Common myeloid progenitor, CD34-positive (primary cell): ENCODE measurements around the gene FOXQ1. TPM values are rescaled to one million over a fixed set of nuclear protein-coding genes. Genes with fewer than 3 reads are reported as not detected.
A peak's percentile ranks its signal among the peaks of the same experiment; 100 is the strongest.

ENCODE experiments used
- CTCF ChIA-PET: fragments of 350-600 bp; sonication (Branson Sonifier 250); formaldehyde crosslinking; loops from one replicate; lab custom pipeline; 2021; ENCODE audit warnings: antibody characterized with exemption; lab: Charles Lee
- POLR2A ChIA-PET: fragments of 350-600 bp; sonication (Branson Sonifier 250); formaldehyde crosslinking; loops from one replicate; lab custom pipeline; 2021; ENCODE audit warnings: antibody characterized with exemption; lab: Charles Lee
- DNase-seq, 3 donors: peaks; one replicate each; pipeline versions ENCODE4 v3.0.0 to v3.0.0-alpha.2; 2013
- H3K27ac ChIP-seq, 2 experiments: 1 replicate in 1 of 2; 2 replicates in 1 of 2; pipeline ENCODE4 v1.7.0; 2013; ENCODE audit warnings: inconsistent platforms in 2 of 2, low read length in 2 of 2, mild to moderate bottlenecking in 2 of 2, low read depth in 1 of 2, moderate library complexity in 1 of 2; ENCODE audit not compliant: severe bottlenecking in 2 of 2, insufficient read depth in 1 of 2, poor library complexity in 1 of 2
- H3K27me3 ChIP-seq, 5 experiments: replicated peaks in 2 of 5; 1 replicate in 3 of 5; 2 replicates in 2 of 5; pipeline versions ENCODE4 v1.6.1 to v1.7.0; 2013; ENCODE audit warnings: low read length in 4 of 5, mild to moderate bottlenecking in 2 of 5, moderate library complexity in 2 of 5, inconsistent platforms in 1 of 5; ENCODE audit not compliant: insufficient read depth in 5 of 5, control insufficient read depth in 4 of 5
- H3K36me3 ChIP-seq, 4 experiments: 1 replicate in 2 of 4; 2 replicates in 2 of 4; pipeline versions ENCODE4 v1.6.1 to v1.7.0; 2013; ENCODE audit warnings: low read length in 3 of 4, control low read depth in 1 of 4, mild to moderate bottlenecking in 1 of 4; ENCODE audit not compliant: control insufficient read depth in 4 of 4, insufficient read depth in 4 of 4
- H3K4me1 ChIP-seq, 4 experiments: 1 replicate in 3 of 4; 2 replicates in 1 of 4; pipeline versions ENCODE4 v1.6.1 to v1.7.1; 2013; ENCODE audit warnings: low read length in 3 of 4, mild to moderate bottlenecking in 3 of 4, control low read depth in 1 of 4, inconsistent platforms in 1 of 4, moderate library complexity in 1 of 4; ENCODE audit not compliant: control insufficient read depth in 4 of 4, insufficient read depth in 4 of 4; ENCODE audit errors: control extremely low read depth in 1 of 4
- H3K4me3 ChIP-seq, 7 experiments: 1 replicate in 4 of 7; 2 replicates in 3 of 7; pipeline versions ENCODE4 v1.5.1 to v1.7.0; 2013; ENCODE audit warnings: mild to moderate bottlenecking in 7 of 7, low read length in 6 of 7, moderate library complexity in 6 of 7, inconsistent platforms in 2 of 7, low read depth in 2 of 7, control low read depth in 1 of 7; ENCODE audit not compliant: insufficient read depth in 4 of 7, control insufficient read depth in 1 of 7; ENCODE audit errors: extremely low read depth in 1 of 7
- H3K9me3 ChIP-seq, 5 experiments: 1 replicate in 4 of 5; 2 replicates in 1 of 5; pipeline versions ENCODE4 v1.6.1 to v1.7.1; 2013; ENCODE audit warnings: low read length in 4 of 5, mild to moderate bottlenecking in 2 of 5, inconsistent platforms in 1 of 5, low read depth in 1 of 5, moderate library complexity in 1 of 5; ENCODE audit not compliant: control insufficient read depth in 4 of 5, insufficient read depth in 2 of 5; ENCODE audit errors: control extremely low read depth in 1 of 5
- WGBS: methylation state at CpG from one replicate; pipeline ENCODE4 v1.1.5; 2013; ENCODE audit not compliant: insufficient coverage; 5-methylcytosine and 5-hydroxymethylcytosine counted together
- polyA plus RNA-seq: library from polyadenylated mRNA; unstranded; fragments of 120-200 nt; gene quantifications from one replicate; pipeline ENCODE4 v1.2.1, GENCODE V29; 2013

FOXQ1 gene, protein sequence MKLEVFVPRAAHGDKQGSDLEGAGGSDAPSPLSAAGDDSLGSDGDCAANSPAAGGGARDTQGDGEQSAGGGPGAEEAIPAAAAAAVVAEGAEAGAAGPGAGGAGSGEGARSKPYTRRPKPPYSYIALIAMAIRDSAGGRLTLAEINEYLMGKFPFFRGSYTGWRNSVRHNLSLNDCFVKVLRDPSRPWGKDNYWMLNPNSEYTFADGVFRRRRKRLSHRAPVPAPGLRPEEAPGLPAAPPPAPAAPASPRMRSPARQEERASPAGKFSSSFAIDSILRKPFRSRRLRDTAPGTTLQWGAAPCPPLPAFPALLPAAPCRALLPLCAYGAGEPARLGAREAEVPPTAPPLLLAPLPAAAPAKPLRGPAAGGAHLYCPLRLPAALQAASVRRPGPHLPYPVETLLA
- polyA plus RNA-seq = not detected

DNA sequence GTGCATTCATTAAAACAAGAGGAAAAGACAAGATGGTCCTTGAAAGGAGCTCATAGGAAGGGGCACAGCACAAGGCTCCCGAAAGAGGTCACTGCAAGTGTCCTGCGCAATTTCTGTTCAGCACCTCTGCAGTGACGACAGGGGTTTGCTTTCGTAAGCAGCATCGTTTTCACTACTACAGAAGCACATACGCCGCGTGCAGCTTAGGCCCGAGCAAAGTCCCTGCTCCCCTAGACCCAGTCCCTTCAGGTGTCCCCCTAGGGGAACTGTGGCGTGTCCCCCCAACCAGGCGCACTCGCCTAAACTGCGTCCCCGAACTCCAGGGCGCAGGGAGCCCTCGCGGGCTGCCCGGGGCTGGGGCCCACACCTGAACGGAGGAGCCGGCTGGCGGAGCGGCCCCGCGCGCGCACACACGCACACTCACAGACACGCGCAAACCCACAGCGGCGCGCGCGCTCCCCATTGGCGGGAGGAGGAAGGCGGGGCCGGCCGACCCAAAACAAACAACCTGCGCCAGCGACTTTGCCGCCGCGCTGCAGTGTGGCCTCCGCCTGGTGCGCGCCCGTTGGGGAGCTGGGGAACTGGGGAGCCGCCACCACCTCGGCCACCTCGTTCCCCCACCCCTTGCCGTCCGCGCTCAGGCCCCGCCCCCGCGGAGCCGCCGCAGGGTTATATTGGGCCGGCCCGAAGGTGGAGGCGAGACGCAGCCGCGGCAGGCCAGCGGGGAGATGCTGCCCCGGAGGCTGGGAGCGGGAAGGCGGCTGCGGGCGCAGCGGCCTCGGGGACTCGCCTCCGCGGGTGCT, at the start of gene FOXQ1:
Gene FOXQ1 (plus strand): TSS at position 699 of the 803 bp plus-strand sequence. CDS start 607 bp downstream, outside the sequence.
- ChIA-PET CTCF (interaction anchor here (1.2 kb wide), 1 partner anchor 69 kb away, joined by 3 read pairs; no protein-coding TSS in a partner anchor), POLR2A (interaction anchor here (0.5 kb wide), 1 partner anchor 11 kb away, joined by 4 read pairs; no protein-coding TSS in a partner anchor)
- no peaks in the 10 kb centered on the region for H3K36me3 ChIP-seq
- H3K4me1 ChIP-seq = peaks cover 0 to 32% (median 24%) of the 10 kb centered on the region in 4 experiments
- H3K4me3 ChIP-seq = peak within 1 kb of the TSS; percentile 1 to 75 (median 57)
- H3K9me3 ChIP-seq = peaks cover 0 to 1% (median under 1%) of the 10 kb centered on the region in 5 experiments
- no peak within 1 kb of the TSS for H3K27ac ChIP-seq
- 2% methylated on average over 42 of the region's 75 CpGs for WGBS
- H3K27me3 ChIP-seq = peaks cover 33 to 98% (median 52%) of the 10 kb centered on the region in 5 experiments
- peak; percentile 39 to 66 (median 62) for DNase-seq

DNA sequence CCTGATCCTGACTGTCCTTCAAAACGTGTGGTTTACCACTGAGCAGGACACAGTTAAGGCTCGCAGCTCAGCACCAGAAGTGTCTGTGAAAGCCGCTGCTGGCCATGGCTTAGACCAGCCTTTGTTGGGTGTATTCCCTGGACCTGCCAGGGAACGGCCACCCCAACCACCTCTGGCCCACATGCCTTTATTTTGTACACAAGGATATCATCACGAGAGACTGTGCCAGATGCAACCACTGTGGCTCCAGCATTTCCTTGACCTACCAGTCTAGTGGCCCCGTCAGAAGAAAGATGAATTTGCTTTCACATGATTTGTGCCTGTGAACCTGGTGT, 49.2 kb upstream of the FOXQ1 start:
- Histone ChIP-seq H3K9me3 (no peaks in the 10 kb centered on the region), H3K4me3 (no peak overlapping the region), H3K36me3 (no peaks in the 10 kb centered on the region), H3K27me3 (peaks cover 0 to 16% (median 2%) of the 10 kb centered on the region in 5 experiments), H3K4me1 (no peaks in the 10 kb centered on the region), H3K27ac (no peak overlapping the region)
- ChIA-PET POLR2A (no interaction called here), CTCF (no interaction called here)
- DNase-seq = no peak
- WGBS = 88% methylated on average over 5 of the region's 6 CpGs

DNA sequence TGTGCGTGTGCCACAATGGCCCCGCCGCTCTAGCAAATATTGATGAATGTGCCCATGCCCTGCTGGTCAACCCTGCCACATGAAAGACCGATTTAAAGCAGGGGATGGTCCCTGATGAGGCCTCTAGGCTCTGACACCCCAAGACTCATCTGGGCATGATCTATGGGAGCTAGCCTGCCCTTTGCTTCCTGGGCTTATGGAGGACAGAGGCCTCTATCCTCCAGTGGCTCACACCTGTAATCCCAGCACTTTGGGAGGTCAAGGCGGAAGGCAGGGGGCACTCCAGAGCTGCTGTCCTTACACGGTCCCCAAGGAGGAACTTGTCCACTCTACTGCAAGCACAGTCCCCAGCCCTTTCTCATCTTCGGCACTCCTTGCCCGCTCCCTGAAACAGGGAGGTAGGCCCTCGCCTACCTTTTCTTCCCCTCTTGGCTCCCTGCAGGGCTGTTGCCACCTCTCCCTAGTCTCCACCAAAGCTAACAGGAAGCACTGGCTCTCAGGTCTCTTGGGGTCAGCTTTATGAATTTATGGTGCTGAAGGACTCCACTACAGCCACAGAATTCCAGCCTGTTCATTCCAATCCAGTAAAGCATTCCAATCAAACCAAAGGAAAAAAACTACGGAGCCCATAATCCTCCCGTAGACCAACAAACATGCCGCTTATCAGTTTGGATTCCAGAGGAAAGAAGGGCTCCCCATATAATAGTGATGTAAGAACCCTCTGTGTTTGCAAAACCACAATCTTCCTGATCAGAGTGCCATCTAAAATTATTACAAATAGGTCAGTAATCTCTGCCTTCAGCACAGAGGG, 48.7 kb upstream of the FOXQ1 start:
- H3K27ac ChIP-seq = no peak overlapping the region
- CTCF ChIA-PET = no interaction called here
- peaks cover 0 to 16% (median 2%) of the 10 kb centered on the region in 5 experiments for H3K27me3 ChIP-seq
- POLR2A ChIA-PET = no interaction called here
- 88% methylated on average over 7 of the region's 12 CpGs for WGBS
- no peaks in the 10 kb centered on the region for H3K36me3 ChIP-seq
- no peak overlapping the region for H3K4me3 ChIP-seq
- H3K9me3 ChIP-seq = no peaks in the 10 kb centered on the region
- peak in 2 of 3 donors; percentile 4 to 11 for DNase-seq
- no peaks in the 10 kb centered on the region for H3K4me1 ChIP-seq

DNA sequence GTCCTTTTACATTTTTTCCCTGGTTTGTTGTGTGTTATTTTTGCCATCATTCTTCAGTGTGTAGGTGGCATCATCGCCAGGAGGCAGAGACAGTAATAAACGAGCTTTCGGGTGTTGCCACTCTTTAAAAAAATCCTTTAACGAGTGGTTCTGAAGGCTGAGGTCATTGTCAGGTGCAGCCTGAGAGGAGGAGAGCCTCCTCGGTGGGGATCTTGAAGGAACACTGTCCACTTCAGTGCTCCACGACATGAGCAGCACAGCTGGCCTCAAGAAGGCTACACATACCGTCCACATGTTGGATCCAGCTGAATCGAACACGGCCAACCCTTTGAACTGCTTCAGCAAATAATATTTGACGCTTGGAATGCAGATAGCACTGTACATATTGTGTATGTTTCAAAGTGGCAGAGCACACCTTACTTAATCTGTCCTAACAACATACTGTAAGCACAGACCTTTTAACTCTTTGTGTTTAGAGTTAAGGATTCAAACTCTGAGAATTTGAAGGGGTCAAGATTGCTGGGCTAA, 48.0 kb upstream of the FOXQ1 start:
- no peak overlapping the region for H3K27ac ChIP-seq
- no peak overlapping the region for H3K4me3 ChIP-seq
- ChIA-PET CTCF (no interaction called here), POLR2A (no interaction called here)
- peaks cover 0 to 16% (median 2%) of the 10 kb centered on the region in 5 experiments for H3K27me3 ChIP-seq
- H3K4me1 ChIP-seq = no peaks in the 10 kb centered on the region
- H3K9me3 ChIP-seq = no peaks in the 10 kb centered on the region
- DNase-seq = no peak
- WGBS = 92% methylated on average over 5 of the region's 10 CpGs
- no peaks in the 10 kb centered on the region for H3K36me3 ChIP-seq

DNA sequence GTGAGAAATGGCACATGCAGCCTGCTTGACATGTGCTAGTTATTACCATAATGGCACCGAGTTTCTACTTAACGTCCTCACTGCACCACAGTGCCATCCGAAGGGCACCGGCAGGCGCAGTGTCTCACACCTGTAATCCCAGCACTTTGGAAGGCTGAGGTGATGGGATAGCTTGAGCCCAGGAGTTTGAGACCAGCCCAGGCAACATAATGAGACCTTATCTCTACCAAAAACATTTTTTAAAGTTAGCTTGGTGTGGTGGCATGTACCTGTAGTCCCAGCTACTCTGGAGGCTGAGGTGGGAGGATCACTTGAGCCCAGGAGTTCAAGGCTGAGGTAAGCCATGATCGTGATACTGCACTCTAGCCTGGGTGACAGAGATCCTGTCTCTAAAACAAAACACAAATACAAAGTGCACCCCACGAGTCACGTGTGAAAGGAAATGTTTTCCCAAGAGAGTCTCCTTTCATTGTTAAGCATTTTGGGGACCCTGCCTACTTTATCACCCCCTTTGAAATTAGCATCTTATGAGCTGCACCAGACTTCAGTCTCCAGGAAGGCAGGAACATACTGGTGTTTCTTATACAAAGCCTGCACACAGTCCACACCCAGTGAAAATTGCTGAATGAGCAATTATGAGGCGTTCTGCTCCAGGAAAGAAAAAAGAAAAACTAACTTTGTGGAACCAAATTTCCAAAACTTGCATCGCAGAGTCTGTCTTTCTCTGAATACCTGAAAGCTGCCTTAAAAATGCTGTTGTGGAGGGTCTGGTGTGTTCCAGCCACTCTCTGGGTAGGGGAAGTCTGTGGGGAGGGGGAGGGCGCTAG, 47.1 kb upstream of the FOXQ1 start:
- Histone ChIP-seq H3K27me3 (peaks cover 0 to 19% (median 2%) of the 10 kb centered on the region in 5 experiments), H3K4me1 (no peaks in the 10 kb centered on the region), H3K27ac (no peak overlapping the region), H3K36me3 (no peaks in the 10 kb centered on the region), H3K4me3 (no peak overlapping the region), H3K9me3 (no peaks in the 10 kb centered on the region)
- 86% methylated on average over 5 of the region's 11 CpGs for WGBS
- CTCF ChIA-PET = no interaction called here
- DNase-seq = no peak
- POLR2A ChIA-PET = no interaction called here

DNA sequence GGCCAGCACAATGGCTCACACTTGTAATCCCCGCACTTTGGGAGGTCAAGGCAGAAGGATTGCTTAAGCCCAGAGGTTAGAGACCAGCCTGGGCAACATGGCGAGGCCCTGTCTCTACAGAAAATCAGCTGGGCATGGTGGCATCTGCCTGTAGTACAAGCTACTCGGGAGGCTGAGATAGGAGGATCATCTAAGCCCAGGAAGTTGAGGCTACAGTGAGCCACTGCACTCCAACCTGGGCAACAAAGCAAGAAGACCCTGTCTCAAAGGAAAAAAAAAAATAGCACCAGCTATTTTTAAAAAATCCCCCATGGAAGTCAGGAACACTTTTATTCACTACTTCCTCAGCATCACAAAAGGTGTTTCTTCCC, 45.2 kb upstream of the FOXQ1 start:
- Histone ChIP-seq H3K4me3 (no peak overlapping the region), H3K27ac (no peak overlapping the region), H3K9me3 (peaks cover 0 to 7% (median 3%) of the 10 kb centered on the region in 5 experiments), H3K4me1 (no peaks in the 10 kb centered on the region), H3K36me3 (no peaks in the 10 kb centered on the region), H3K27me3 (peaks cover 0 to 24% (median 2%) of the 10 kb centered on the region in 5 experiments)
- DNase-seq = no peak
- 94% methylated on average over 3 of the region's 3 CpGs for WGBS
- ChIA-PET POLR2A (no interaction called here), CTCF (no interaction called here)
